MM.1S (cell line): ENCODE measurements around the gene CWF19L2.

Experiments used
- CTCF ChIP-seq: fragments of 300-600 bp; sonication (generic); IDR thresholded peaks from 2 replicates; pipeline ENCODE4 v1.5.1; 2016; ENCODE audit warnings: antibody characterized with exemption, low read length, mixed read lengths
- EZH2 ChIP-seq: fragments of 300-600 bp; sonication (generic); optimal IDR thresholded peaks from 2 replicates; pipeline ENCODE3; 2017; ENCODE audit warnings: low read depth, mild to moderate bottlenecking, antibody characterized with exemption, low read length, mixed read lengths

- TF ChIP-seq CTCF (no peak), EZH2 (no peak)
Measured at GRCh38 chr11:107504981-107505380, 47.4 kb upstream of the CWF19L2 start.
